Esophagus squamous epithelium (tissue), 5 donors: ENCODE results near the gene MTCP1. TPM values are rescaled to one million over a fixed set of nuclear protein-coding genes. Genes with fewer than 3 reads are reported as not detected.

ENCODE experiments used
- DNase-seq: peaks from one replicate; lab custom pipeline; 2025; lab: John Stamatoyannopoulos, UW
- H3K27ac ChIP-seq, 4 donors: fragments of 200-600 bp; sonication (generic); one replicate each; pipeline ENCODE4 v1.5.1; 2016 to 2019; ENCODE audit warnings: mild to moderate bottlenecking in 1 of 4
- H3K27me3 ChIP-seq, 4 donors: fragments of 200-600 bp; sonication (generic); 1 replicate in 3 of 4; 2 replicates in 1 of 4; pipeline versions ENCODE4 v1.5.1 to v1.6.0; 2017 to 2021; ENCODE audit warnings: antibody characterized with exemption in 1 of 4
- H3K36me3 ChIP-seq, 3 donors: fragments of 200-600 bp; sonication (generic); one replicate each; pipeline ENCODE4 v1.5.1; 2016 to 2019
- H3K4me1 ChIP-seq, 3 donors: fragments of 200-600 bp; sonication (generic); one replicate each; pipeline ENCODE4 v1.5.1; 2017 to 2019
- H3K4me3 ChIP-seq, 4 donors: fragments of 200-600 bp; sonication (generic); 1 replicate in 3 of 4; 2 replicates in 1 of 4; pipeline ENCODE4 v1.5.1; 2016 to 2019; ENCODE audit warnings: mild to moderate bottlenecking in 2 of 4, moderate library complexity in 1 of 4
- H3K9me3 ChIP-seq, 3 donors: fragments of 200-600 bp; sonication (generic); one replicate each; pipeline ENCODE4 v1.5.1; 2016 to 2019
- POLR2A ChIP-seq, 4 donors: fragments of 450-650 bp; IDR thresholded peaks; one replicate each; pipeline ENCODE4 v1.6.1; 2017; ENCODE audit warnings: antibody characterized with exemption in 4 of 4, mild to moderate bottlenecking in 4 of 4, moderate library complexity in 3 of 4
- WGBS, 2 donors: methylation state at CpG; one replicate each; pipeline ENCODE4 v1.1.5; 2018; 5-methylcytosine and 5-hydroxymethylcytosine counted together
- intact Hi-C: fragments of 100-400 bp; cut with DNase I; formaldehyde crosslinking; loops from one replicate; pipeline ENCODE4 v1.15.0; 2022
- total RNA-seq, 4 donors: library from RNA; depleted of rRNA; stranded (reverse); fragments of >200 nt; gene quantifications; one replicate each; pipeline ENCODE4 v1.1.0, GENCODE V29; 2016
- TF ChIP-seq, protein P1 (sequence below), 6 experiments: fragments of 450-650 bp in 4 of 6; fragments of 200-600 bp in 2 of 6; sonication (generic) in 2 of 6; IDR thresholded peaks; one replicate each; pipeline ENCODE4 v1.5.1; 2016 to 2019; ENCODE audit warnings: antibody characterized with exemption in 6 of 6, mild to moderate bottlenecking in 4 of 6, moderate library complexity in 4 of 6
- donor health status: DM: yes; HTN: yes; CAD: no.

The MTCP1 gene
- total RNA-seq, 4 donors from 2014 or later = 1.8 to 3.1 (median 3.1) TPM; not detected in 1

GRCh38 chrX:155071694-155072280, 851 bp upstream of the MTCP1 start:
- TF ChIP-seq, protein P1, sequence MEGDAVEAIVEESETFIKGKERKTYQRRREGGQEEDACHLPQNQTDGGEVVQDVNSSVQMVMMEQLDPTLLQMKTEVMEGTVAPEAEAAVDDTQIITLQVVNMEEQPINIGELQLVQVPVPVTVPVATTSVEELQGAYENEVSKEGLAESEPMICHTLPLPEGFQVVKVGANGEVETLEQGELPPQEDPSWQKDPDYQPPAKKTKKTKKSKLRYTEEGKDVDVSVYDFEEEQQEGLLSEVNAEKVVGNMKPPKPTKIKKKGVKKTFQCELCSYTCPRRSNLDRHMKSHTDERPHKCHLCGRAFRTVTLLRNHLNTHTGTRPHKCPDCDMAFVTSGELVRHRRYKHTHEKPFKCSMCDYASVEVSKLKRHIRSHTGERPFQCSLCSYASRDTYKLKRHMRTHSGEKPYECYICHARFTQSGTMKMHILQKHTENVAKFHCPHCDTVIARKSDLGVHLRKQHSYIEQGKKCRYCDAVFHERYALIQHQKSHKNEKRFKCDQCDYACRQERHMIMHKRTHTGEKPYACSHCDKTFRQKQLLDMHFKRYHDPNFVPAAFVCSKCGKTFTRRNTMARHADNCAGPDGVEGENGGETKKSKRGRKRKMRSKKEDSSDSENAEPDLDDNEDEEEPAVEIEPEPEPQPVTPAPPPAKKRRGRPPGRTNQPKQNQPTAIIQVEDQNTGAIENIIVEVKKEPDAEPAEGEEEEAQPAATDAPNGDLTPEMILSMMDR (IDR thresholded peaks at IDR 0.05) = no peak
- no peak for TF ChIP-seq POLR2A (IDR thresholded peaks at IDR 0.05)
- 0 to 48% methylated on average over 2 to 16 of the region's 25 CpGs for WGBS, 2 donors
- peaks cover 0 to 12% (median 0%) of the 10 kb centered on the region in 3 donors for H3K36me3 ChIP-seq
- H3K4me1 ChIP-seq = peaks cover 0 to 34% (median 8%) of the 10 kb centered on the region in 3 donors
- DNase-seq = no peak
- H3K27me3 ChIP-seq = no peaks in the 10 kb centered on the region
- peak overlapping the region; percentile 54 to 77 (median 68) for H3K4me3 ChIP-seq
- peak overlapping the region; percentile 79 to 91 (median 88) for H3K27ac ChIP-seq
- intact Hi-C loops = no loop called here
- H3K9me3 ChIP-seq = no peaks in the 10 kb centered on the region

GRCh38 chrX:155070663-155070974, 317 bp downstream of the MTCP1 start:
- Histone ChIP-seq H3K4me3 (peak overlapping the region; percentile 42 to 77 (median 68)), H3K4me1 (peaks cover 0 to 38% (median 8%) of the 10 kb centered on the region in 3 donors), H3K9me3 (no peaks in the 10 kb centered on the region), H3K36me3 (peaks cover 0 to under 1% (median 0%) of the 10 kb centered on the region in 3 donors), H3K27ac (peak overlapping the region; percentile 79 to 94 (median 90)), H3K27me3 (no peaks in the 10 kb centered on the region)
- no peak for DNase-seq
- intact Hi-C loops = no loop called here
- TF ChIP-seq, protein P1 (IDR thresholded peaks at IDR 0.05) = no peak
- TF ChIP-seq POLR2A (IDR thresholded peaks at IDR 0.05) = no peak
- WGBS, 2 donors = 0 to 40% methylated on average over 8 to 16 of the region's 16 CpGs

GRCh38 chrX:155070038-155070437, 898 bp downstream of the MTCP1 start:
- intact Hi-C loops = no loop called here
- Histone ChIP-seq H3K27me3 (no peaks in the 10 kb centered on the region), H3K9me3 (no peaks in the 10 kb centered on the region), H3K27ac (peak overlapping the region; percentile 79 to 94 (median 90)), H3K4me3 (peak overlapping the region; percentile 42 to 77 (median 68)), H3K4me1 (peaks cover 0 to 43% (median 8%) of the 10 kb centered on the region in 3 donors), H3K36me3 (no peaks in the 10 kb centered on the region)
- no peak for DNase-seq
- 0 to 48% methylated on average over 11 to 12 of the region's 12 CpGs for WGBS, 2 donors
- TF ChIP-seq POLR2A (IDR thresholded peaks at IDR 0.05) = no peak
- TF ChIP-seq, protein P1 (IDR thresholded peaks at IDR 0.05) = no peak

- 61 to 67% methylated on average over 1 of the region's 1 CpG for WGBS, 2 donors
- intact Hi-C loops = no loop called here
- TF ChIP-seq POLR2A (IDR thresholded peaks at IDR 0.05) = no peak
- TF ChIP-seq, protein P1 (IDR thresholded peaks at IDR 0.05) = no peak
- no peak for DNase-seq
- Histone ChIP-seq H3K27ac (no peak overlapping the region), H3K36me3 (no peaks in the 10 kb centered on the region), H3K4me1 (peaks cover 0 to 46% (median 8%) of the 10 kb centered on the region in 3 donors), H3K4me3 (peak overlapping the region in 3 of 4 donors; percentile 42 to 77 (median 65)), H3K9me3 (no peaks in the 10 kb centered on the region), H3K27me3 (no peaks in the 10 kb centered on the region)
Observed at GRCh38 chrX:155069414-155069813, 1.5 kb downstream of the MTCP1 start.

GRCh38 chrX:155068165-155068564, 2.8 kb downstream of the MTCP1 start:
- no peaks in the 10 kb centered on the region for H3K9me3 ChIP-seq
- peaks cover 0 to 42% (median 8%) of the 10 kb centered on the region in 3 donors for H3K4me1 ChIP-seq
- H3K27me3 ChIP-seq = no peaks in the 10 kb centered on the region
- no peak overlapping the region for H3K4me3 ChIP-seq
- no peaks in the 10 kb centered on the region for H3K36me3 ChIP-seq
- no peak for TF ChIP-seq POLR2A (IDR thresholded peaks at IDR 0.05)
- TF ChIP-seq, protein P1 (IDR thresholded peaks at IDR 0.05) = no peak
- no peak for DNase-seq
- no peak overlapping the region for H3K27ac ChIP-seq
- 17 to 50% methylated on average over 1 of the region's 1 CpG for WGBS, 2 donors
- intact Hi-C loops = no loop called here
